Peyer's patch (tissue), 4 donors: ENCODE measurements around the gene RPL5.

Source experiments
- POLR2A ChIP-seq, 2 donors: fragments of 450-650 bp; IDR thresholded peaks; one replicate each; pipeline ENCODE4 v1.5.1; 2017; ENCODE audit warnings: antibody characterized with exemption in 2 of 2, mild to moderate bottlenecking in 2 of 2, moderate library complexity in 2 of 2
- TF ChIP-seq, protein P1 (sequence below), 6 experiments: fragments of 450-650 bp in 4 of 6; fragments of 200-600 bp in 2 of 6; sonication (generic) in 1 of 6; IDR thresholded peaks; one replicate each; pipeline ENCODE4 v1.5.1; 2017 to 2019; ENCODE audit warnings: antibody characterized with exemption in 6 of 6, mild to moderate bottlenecking in 3 of 6, moderate library complexity in 1 of 6

DNA sequence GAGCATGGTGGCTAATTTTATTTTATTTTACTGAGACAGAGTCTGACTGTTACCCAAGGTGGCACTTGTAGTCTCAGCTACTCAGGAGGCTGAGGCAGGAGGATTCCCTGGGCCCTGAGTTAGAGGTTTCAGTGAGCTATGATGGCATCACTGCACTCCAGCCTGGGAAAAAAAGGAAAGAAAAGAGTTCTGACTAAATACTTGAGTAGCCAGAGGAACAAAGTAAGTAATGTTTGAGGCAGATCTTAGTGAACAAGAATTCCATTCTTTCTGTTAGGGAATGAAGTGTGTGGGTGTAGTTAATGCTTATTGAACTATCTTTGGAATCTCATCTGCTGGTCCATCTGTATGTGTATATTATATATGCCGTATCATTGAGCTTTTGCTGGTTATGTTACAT, 33.9 kb upstream of the RPL5 start:
- TF ChIP-seq, protein P1, sequence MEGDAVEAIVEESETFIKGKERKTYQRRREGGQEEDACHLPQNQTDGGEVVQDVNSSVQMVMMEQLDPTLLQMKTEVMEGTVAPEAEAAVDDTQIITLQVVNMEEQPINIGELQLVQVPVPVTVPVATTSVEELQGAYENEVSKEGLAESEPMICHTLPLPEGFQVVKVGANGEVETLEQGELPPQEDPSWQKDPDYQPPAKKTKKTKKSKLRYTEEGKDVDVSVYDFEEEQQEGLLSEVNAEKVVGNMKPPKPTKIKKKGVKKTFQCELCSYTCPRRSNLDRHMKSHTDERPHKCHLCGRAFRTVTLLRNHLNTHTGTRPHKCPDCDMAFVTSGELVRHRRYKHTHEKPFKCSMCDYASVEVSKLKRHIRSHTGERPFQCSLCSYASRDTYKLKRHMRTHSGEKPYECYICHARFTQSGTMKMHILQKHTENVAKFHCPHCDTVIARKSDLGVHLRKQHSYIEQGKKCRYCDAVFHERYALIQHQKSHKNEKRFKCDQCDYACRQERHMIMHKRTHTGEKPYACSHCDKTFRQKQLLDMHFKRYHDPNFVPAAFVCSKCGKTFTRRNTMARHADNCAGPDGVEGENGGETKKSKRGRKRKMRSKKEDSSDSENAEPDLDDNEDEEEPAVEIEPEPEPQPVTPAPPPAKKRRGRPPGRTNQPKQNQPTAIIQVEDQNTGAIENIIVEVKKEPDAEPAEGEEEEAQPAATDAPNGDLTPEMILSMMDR (IDR thresholded peaks at IDR 0.05), result no peak
- no peak for TF ChIP-seq POLR2A (IDR thresholded peaks at IDR 0.05)
